Coronary artery (tissue), 2 donors: ENCODE data around the gene TAF11L3.
"Not testable (repeated sequence)": the region's sequence is repeated elsewhere in the genome, so short reads cannot be mapped to it uniquely, and the experiment has no call there.

Experiments used
- DNase-seq: peaks from one replicate; pipeline ENCODE4 v3.0.0-alpha.2; 2017; ENCODE audit warnings: low spot score
- H3K27ac ChIP-seq, 2 donors: fragments of 200-600 bp; sonication (generic); one replicate each; pipeline ENCODE4 v1.5.1; 2016 to 2019
- H3K4me3 ChIP-seq: fragments of 200-600 bp; sonication (generic); 2 replicates; pipeline ENCODE4 v1.5.1; 2016; ENCODE audit warnings: mild to moderate bottlenecking, moderate library complexity
- TF ChIP-seq, protein P1 (sequence below): fragments of 200-600 bp; sonication (generic); IDR thresholded peaks from one replicate; pipeline ENCODE4 v1.5.1; 2019; ENCODE audit warnings: antibody characterized with exemption

TAF11L3 gene

DNA sequence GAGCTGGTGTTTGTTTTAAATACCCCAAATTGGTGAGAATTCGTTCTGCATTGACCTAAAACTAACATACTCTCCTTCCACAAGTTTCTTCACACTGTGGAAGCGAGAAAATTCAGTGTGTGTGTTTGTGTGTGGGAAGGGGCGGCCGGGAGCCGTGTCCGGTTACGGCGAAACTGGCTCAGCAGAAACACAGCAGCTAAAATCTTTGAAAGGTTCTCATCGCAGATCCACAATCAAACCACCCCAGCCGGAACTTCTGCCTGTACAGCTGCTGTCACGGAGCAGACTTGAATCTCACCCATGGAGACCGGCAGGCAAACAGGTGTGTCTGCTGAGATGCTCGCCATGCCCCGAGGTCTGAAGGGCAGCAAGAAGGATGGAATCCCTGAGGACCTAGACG, at the start of gene TAF11L3:
Gene TAF11L3, plus strand, starts transcription at position 301 of the 400 bp plus-strand sequence.
- DNase-seq, H3K4me3 ChIP-seq, H3K27ac ChIP-seq: not testable (repeated sequence)

DNA sequence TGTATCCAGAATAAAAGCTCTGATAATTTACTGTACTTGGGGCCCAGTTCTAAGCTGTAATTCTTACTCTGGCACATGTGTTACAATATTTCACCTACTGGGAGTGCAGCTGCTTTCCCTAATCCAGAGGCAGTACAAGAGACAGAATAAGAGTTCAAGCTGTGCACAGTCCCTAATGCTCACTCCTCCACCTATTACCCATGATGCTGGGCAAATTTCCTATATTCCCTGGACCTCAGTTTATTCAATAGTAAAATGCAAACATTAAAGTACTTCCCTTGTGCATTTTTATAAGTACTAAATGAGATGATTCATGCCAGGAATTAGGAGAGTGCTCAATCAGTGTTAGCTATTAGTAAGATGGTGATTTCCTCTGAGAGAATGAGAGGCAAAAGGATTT, 48.1 kb upstream of the TAF11L3 start:
- no peak for DNase-seq
- Histone ChIP-seq H3K27ac (no peak overlapping the region), H3K4me3 (no peak overlapping the region)
- TF ChIP-seq, protein P1, sequence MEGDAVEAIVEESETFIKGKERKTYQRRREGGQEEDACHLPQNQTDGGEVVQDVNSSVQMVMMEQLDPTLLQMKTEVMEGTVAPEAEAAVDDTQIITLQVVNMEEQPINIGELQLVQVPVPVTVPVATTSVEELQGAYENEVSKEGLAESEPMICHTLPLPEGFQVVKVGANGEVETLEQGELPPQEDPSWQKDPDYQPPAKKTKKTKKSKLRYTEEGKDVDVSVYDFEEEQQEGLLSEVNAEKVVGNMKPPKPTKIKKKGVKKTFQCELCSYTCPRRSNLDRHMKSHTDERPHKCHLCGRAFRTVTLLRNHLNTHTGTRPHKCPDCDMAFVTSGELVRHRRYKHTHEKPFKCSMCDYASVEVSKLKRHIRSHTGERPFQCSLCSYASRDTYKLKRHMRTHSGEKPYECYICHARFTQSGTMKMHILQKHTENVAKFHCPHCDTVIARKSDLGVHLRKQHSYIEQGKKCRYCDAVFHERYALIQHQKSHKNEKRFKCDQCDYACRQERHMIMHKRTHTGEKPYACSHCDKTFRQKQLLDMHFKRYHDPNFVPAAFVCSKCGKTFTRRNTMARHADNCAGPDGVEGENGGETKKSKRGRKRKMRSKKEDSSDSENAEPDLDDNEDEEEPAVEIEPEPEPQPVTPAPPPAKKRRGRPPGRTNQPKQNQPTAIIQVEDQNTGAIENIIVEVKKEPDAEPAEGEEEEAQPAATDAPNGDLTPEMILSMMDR: no peak

DNA sequence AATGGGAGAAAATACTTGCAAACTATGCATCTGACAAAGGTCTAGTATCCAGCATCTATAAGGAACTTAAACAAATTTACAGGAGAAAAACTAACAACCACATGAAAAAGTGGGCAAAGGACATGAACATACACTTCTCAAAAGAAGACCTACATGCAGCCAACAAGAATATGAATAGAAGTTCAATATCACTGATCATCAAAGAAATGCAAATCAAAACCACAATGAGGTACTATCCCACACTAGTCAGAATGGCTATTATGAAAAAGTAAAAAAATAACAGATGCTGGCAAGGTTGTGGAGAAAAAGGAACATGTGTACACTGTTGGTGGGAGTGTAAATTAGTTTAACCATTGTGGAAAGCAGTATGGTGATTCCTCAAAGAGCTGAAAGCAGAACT, 43.1 kb upstream of the TAF11L3 start:
- H3K4me3 ChIP-seq, DNase-seq, H3K27ac ChIP-seq: not testable (repeated sequence)

DNA sequence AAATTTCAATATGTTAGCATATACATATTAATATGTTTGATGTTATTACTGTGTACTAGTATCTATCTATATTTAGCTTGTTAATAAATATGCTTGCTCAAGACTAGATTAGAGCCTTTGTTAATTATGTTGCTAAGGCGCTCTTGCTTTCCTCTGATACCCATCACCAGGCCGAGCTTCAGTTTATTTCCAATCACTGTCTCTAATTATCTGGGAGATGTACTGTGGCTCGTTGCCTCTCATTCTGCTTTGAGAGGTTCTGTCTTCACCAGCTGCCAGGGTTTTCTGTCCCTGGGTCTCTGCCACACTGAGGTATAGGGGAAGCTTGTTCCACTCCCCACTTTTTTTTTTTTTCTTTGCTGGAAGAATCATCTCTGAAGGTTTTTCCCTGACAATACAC, 41.1 kb upstream of the TAF11L3 start:
- DNase-seq: no peak
- H3K27ac ChIP-seq: no peak overlapping the region
- no peak overlapping the region for H3K4me3 ChIP-seq
- TF ChIP-seq, protein P1: no peak

DNA sequence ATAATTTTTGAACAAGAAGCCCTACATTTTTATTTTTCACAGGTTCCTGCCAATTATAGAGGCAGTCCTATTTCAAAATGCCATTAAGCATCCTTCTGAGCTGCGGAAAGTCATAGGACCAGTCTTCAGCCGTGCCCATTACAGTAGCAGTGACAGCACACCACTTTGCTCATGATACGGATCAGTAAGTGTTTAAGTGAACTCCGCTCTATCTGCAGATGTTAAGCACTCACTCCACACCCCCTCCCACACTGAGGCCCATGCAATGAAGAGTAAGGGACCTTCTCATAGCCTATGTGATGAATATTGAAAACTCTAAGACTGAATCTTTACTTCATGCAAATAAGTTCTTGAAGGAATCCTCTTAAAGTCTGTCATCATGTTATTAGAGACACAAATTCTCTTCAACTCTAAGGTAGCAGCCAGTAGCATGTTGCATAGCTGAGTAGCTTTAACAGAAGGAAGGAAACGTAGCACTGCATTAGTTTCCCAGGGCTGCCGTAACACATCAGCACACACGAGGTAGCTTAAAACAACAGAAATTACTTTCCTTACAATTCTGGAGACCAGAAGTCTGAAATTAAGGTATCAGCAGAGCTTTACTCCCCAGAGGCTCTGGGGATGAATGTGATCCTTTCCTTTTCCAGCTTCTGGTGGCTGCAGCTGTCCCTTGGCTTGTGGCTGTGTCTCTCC, 40.4 kb upstream of the TAF11L3 start:
- DNase-seq: no peak
- H3K27ac ChIP-seq: no peak overlapping the region
- H3K4me3 ChIP-seq: no peak overlapping the region
- TF ChIP-seq, protein P1: no peak

DNA sequence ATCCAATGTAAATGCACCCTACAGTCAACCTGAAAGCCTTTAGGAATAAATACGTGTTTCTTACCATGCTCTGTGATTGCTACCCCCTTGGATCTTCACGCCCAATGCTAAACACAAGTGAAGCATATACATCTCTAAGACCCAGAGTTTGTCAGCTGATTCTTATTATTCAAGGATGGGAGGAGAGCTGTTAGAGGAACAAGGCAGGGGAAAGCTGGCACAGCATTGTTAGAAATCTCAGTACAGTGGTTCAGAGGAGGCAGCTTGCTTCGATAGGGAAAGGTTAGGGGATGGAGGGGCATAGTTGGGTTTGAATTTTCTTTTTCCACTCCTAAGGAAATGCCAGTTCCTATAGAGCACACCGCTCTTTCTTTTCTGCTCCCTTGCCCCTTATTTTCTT, 36.8 kb upstream of the TAF11L3 start:
- TF ChIP-seq, protein P1: no peak
- DNase-seq: no peak

DNA sequence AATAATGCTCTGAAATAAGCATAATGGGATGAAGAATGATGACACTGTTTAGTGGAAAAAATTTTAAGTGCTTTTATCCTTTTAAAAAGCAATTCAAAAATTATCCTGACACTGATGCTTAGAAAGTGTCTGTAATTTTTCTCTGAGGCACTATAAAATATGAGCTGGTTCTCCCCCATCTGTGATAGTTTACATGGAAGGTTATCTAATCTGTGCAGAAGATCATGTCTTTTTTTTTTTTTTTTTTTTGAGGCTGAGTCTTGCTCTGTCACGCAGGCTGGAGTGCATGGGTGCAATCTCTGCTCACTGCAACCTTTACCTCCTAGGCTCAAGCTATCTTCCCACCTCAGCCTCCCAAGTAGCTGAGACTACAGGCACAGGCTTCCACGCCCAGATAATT, 35.4 kb upstream of the TAF11L3 start:
- Histone ChIP-seq H3K4me3 (no peak overlapping the region), H3K27ac (no peak overlapping the region)
- no peak for DNase-seq
- TF ChIP-seq, protein P1: no peak

More for the DNA sequence above, 36.8 kb upstream of the TAF11L3 start:
- Histone ChIP-seq H3K27ac (no peak overlapping the region), H3K4me3 (no peak overlapping the region)

DNA sequence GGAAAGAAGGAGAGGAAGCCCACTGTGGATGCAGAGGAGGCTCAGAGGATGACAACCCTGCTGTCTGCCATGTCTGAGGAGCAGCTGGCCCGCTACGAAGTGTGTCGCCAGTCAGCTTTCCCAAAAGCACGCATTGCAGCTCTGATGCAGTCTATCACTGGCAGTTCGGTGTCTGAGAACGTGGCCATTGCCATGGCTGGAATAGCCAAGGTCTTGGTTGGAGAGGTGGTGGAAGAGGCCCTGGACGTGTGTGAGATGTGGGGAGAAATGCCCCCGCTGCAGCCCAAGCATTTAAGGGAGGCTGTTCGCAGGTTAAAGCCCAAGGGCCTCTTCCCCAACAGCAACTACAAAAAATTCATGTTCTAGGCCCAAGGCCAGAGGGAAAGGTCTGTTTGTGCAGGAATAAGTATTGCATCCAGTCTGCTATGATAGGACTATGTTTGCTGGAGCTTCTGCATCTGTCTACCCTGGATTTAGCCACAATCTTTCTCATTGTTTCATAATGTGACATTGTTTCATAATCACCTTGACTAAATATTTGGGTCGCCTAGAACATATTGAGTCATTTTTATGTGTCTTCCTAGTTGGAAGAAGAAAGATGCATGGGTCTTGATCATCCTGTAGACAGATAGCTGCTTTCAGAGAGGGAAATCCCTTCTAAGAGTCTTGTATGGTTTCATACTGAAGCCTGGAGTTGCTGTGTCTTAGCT, 31.5 kb upstream of the TAF11L3 start:
- not testable (repeated sequence) for DNase-seq, H3K27ac ChIP-seq, H3K4me3 ChIP-seq
